Mucosa of descending colon (tissue), 3 donors: ENCODE data around the gene CSDE1. TPM values are rescaled to one million over a fixed set of nuclear protein-coding genes. Genes with fewer than 3 reads are reported as not detected.
"Not testable (repeated sequence)": the region's sequence is repeated elsewhere in the genome, so short reads cannot be mapped to it uniquely, and the experiment has no call there.

ENCODE experiments used
- ATAC-seq: fragments of 200-7000 bp; cut with Tn5 transposase; one replicate; pipeline ENCODE4 v1.9.1; 2020; ENCODE audit warnings: mild to moderate bottlenecking, moderate library complexity
- DNase-seq, 3 donors: peaks; one replicate each; pipeline ENCODE4 v3.0.0-alpha.2; 2020
- H3K36me3 ChIP-seq: fragments of 200-600 bp; one replicate; pipeline ENCODE4 v1.8.0; 2021; ENCODE audit warnings: low read depth, mild to moderate bottlenecking
- H3K4me1 ChIP-seq: fragments of 200-600 bp; one replicate; pipeline ENCODE4 v1.8.0; 2021; ENCODE audit warnings: low read depth, mild to moderate bottlenecking
- H3K4me3 ChIP-seq: fragments of 200-600 bp; one replicate; pipeline ENCODE4 v1.8.0; 2021; ENCODE audit warnings: mild to moderate bottlenecking
- H3K9me3 ChIP-seq: fragments of 200-600 bp; one replicate; pipeline ENCODE4 v1.8.0; 2021; ENCODE audit warnings: mild to moderate bottlenecking
- intact Hi-C, 2 donors: fragments of 100-400 bp; cut with DNase I in 1 of 2; cut with micrococcal nuclease in 1 of 2; formaldehyde crosslinking; loops; one replicate each; pipeline versions ENCODE4 v1.11.0 to v1.11.1; 2022; cut with DNase I, micrococcal nuclease
- total RNA-seq, 3 donors: library from RNA; stranded (reverse); fragmentation: NEBNext Ultra II Directional in 2 of 3; extraction: Animal tissue kit (Norgen Biotek cat#: 25700) in 2 of 3; gene quantifications; one replicate each; pipeline versions ENCODE4 v1.2.1 to v1.2.4, GENCODE V29; 2021 to 2023
- TF ChIP-seq, protein P1 (sequence below): fragments of 200-600 bp; IDR thresholded peaks from one replicate; pipeline ENCODE4 v1.8.0; 2022; ENCODE audit warnings: antibody characterized with exemption, mild to moderate bottlenecking
- donor health status: DM: no; HTN: no; CAD: no; lungs with moderate emphysema.
- donor health status: DM: no; HTN: no; CAD: no.
- donor health status: DM: no; HTN: yes; CAD: no.

Gene CSDE1
- total RNA-seq, 3 donors from 2014 or later = 429 to 934 (median 439) TPM

DNA sequence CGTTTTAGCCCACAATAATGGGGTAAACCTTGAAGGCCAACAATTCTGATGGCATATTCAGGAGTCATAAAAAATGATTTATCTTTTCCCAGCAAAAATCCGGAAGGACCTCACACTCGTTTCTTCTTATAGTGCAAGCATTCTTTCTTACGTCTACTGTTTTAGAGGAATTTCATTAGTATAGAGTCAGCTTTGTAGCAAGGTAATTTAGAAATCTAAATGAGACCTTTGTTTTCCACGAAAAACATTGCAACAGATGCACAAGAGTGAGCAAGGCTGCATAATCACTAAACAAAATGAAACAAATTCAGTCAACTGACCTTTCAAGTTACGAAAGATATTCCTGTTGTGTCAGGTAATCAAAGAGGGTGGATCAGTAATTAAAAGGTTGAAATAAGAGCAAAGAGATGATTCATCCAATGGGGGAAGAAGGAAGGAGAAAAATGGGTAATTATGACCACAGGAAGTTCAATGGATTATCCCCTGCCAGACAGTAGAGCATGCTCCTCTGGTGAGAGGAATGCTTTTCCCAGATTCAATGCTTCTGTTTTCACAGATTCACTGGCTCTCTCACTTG, 560 bp upstream of the CSDE1 start:
- DNase-seq = no peak

DNA sequence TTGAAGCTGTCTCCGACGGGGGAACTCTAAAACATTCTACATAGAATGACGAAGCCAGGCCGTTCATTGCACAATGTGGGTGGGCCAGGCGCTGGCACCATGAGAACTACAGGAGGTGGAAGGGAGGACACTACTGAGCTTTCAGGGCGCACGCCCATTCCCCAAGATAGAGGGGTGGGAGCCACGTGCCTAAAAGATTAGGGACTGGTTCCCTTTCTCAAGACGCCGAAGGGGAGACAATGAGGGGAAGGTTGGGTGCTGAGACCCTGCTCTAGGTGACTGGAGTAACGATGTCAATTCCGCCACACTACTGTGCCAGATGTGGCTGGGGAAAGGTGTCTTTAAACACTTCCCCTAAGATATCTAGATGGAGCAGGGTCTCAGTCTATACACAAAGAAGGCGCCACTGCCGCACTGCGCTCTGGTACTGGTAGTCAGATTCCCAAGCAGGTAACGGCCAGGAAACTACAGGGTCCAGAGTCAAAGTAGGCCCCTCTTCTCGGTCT, 782 bp downstream of the CSDE1 start:
- H3K9me3 ChIP-seq = no peaks in the 10 kb centered on the region
- DNase-seq (peak; percentile 29 to 66 (median 41)), ATAC-seq (no peak)
- no peaks in the 10 kb centered on the region for H3K36me3 ChIP-seq
- H3K4me1 ChIP-seq = peaks cover 47% of the 10 kb centered on the region
- TF ChIP-seq, protein P1, sequence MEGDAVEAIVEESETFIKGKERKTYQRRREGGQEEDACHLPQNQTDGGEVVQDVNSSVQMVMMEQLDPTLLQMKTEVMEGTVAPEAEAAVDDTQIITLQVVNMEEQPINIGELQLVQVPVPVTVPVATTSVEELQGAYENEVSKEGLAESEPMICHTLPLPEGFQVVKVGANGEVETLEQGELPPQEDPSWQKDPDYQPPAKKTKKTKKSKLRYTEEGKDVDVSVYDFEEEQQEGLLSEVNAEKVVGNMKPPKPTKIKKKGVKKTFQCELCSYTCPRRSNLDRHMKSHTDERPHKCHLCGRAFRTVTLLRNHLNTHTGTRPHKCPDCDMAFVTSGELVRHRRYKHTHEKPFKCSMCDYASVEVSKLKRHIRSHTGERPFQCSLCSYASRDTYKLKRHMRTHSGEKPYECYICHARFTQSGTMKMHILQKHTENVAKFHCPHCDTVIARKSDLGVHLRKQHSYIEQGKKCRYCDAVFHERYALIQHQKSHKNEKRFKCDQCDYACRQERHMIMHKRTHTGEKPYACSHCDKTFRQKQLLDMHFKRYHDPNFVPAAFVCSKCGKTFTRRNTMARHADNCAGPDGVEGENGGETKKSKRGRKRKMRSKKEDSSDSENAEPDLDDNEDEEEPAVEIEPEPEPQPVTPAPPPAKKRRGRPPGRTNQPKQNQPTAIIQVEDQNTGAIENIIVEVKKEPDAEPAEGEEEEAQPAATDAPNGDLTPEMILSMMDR = no peak
- intact Hi-C loops = no loop called here
- peak overlapping the region; percentile 99 for H3K4me3 ChIP-seq

More for the DNA sequence above, 560 bp upstream of the CSDE1 start:
- peak; percentile 44 for ATAC-seq
- TF ChIP-seq, protein P1 = no peak
- Histone ChIP-seq H3K4me1 (peaks cover 35% of the 10 kb centered on the region), H3K36me3 (no peaks in the 10 kb centered on the region), H3K4me3 (peak overlapping the region; percentile 99), H3K9me3 (no peaks in the 10 kb centered on the region)
- intact Hi-C loops = no loop called here

DNA sequence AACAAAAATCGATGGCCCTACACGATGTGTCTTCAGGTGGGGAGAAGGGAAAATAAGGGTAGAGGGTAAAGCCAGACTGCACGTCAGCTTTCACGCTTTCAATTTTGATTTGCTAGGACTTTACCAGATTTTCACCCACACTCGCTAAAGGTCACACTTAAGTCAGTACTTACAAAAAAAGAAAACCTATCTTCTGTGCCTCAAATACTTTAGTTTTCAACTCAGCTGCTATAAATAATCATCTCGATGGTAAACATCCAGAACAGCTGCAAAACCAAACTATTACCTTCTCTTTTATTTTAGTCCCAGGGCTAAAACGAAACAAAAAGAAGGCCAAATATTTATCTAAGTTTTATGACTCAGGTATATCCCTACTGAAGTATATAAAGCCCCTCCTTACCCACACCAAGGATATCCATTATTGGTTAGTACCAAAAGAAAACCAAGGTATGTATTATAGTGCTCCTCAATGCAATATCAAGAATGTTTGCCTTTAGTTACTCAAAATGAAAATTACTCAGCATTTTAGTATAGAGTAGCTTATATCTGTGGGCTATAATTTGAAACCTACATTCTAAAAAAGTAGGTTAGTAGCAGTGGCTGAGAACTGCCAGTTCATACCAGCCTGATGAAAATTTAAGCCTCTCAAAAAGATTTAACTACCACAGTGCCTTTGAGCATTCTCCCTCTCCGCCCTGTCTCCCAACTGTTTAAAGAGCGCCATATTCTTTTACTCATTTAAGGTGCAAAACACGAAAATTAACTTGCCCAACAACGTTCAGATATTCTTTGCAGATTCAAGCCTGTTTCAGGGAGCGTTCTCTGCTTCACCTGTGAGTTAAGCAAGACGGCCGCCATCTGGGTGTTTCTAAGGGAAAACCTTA, 1.5 kb downstream of the CSDE1 start:
- Histone ChIP-seq H3K36me3 (no peaks in the 10 kb centered on the region), H3K9me3 (no peaks in the 10 kb centered on the region), H3K4me1 (peaks cover 50% of the 10 kb centered on the region), H3K4me3 (peak overlapping the region; percentile 99)
- TF ChIP-seq, protein P1 = no peak
- ATAC-seq (peak; percentile 1), DNase-seq (no peak)
- intact Hi-C loops = no loop called here

DNA sequence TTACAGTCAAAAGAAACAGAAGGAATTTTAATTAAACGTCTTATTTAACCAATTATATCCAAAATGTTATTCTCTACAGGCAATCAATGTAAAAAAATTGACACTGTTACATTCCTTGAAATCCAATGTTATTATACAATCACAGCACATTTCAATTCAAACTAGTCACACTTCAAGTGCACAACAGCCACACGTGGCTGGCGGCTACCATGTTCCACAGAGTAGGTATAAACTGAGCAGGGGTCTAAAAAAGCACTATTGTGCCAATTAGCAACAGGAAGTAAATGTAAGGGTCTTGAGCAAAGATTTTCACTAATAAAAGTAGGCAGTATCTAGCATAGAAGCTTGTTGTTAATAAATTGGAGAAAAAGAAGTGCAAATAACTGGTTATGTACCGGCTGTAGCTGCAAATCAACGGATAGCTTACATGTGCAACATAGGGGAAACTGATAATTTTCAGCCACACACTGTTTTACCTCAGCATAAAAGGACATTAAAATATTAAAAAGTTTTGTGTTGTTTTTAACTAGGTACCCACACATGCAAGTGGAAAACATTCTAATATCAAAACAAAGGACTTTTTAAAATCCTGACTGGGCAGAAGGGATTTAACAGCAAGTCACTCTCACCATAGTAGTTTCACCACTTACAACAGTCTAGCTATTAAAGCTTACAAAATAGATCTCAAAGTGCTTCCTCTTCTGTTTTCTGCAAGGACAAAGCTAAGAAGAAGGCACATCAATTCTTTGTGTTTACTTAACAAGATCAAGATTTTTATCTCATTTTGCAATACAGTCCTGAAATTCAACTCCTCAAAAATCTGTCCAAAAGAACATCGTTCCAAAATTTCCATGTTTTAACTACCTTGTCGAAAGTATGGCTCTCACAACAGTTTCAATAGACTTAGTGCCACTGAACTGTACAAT, 2.5 kb downstream of the CSDE1 start:
- intact Hi-C loops = no loop called here
- ATAC-seq = no peak
- Histone ChIP-seq H3K4me1 (peaks cover 57% of the 10 kb centered on the region), H3K36me3 (no peaks in the 10 kb centered on the region), H3K9me3 (no peaks in the 10 kb centered on the region), H3K4me3 (no peak overlapping the region)
- TF ChIP-seq, protein P1 = no peak
- no peak for DNase-seq

DNA sequence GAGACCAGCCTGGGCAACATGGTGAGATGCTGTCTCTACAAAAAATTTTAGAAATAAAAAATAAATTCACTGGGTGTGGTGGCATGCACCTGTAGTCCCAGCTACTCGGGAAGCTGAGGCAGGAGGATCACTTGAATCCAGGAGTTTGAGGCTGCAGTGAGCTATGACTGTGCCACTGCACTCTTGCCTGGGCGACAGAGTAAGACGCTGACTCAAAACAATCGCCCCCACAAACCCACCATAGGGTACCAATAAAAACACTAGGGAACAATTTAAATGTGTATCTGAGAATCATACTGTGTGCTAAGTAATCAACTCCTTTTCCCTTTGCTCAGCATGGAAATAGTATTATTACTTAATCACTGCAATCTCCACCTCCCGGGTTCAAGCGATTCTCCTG, 4.1 kb downstream of the CSDE1 start:
- H3K4me1 ChIP-seq = peaks cover 57% of the 10 kb centered on the region
- H3K9me3 ChIP-seq, ATAC-seq, intact Hi-C loops, DNase-seq, H3K4me3 ChIP-seq, H3K36me3 ChIP-seq: not testable (repeated sequence)
